Measurements from ENCODE around the gene LGR6. TPM values are rescaled to one million over a fixed set of nuclear protein-coding genes. Genes with fewer than 3 reads are reported as not detected.

The LGR6 gene
- total and polyA plus RNA-seq, 2 of the 4 experiments (the other 2 are of a cell fraction) = not detected

- in situ Hi-C loops (cut with MboI; ENCODE audit: low sequenced_read_pairs) (no loop called here), dilution Hi-C loops (cut with HindIII; ENCODE audit: low sequenced_read_pairs, unreplicated experiment) (no loop called here), intact Hi-C loops (cut with micrococcal nuclease) (no loop called here)
- H3K27me3 ChIP-seq (ENCODE audit: control insufficient read depth, insufficient read depth, low read length) = peaks cover 69% of the 10 kb centered on the region
- H4K20me1 ChIP-seq (ENCODE audit: insufficient read depth, low read length) = no peaks in the 10 kb centered on the region
- H2BK15ac ChIP-seq (ENCODE audit: low read depth, low read length) = no peak overlapping the region
- no peak overlapping the region for H3K27ac ChIP-seq (ENCODE audit: insufficient read depth, low read length)
- no peaks in the 10 kb centered on the region for H3K79me1 ChIP-seq (ENCODE audit: low read depth in 1 of 2, low read length in 2 of 2)
- H2AK5ac ChIP-seq (ENCODE audit: low read depth, low read length) = no peak overlapping the region
- no peak overlapping the region for H3K56ac ChIP-seq (ENCODE audit: extremely low read depth, insufficient read depth, low read length)
- DNase-seq (no peak), ATAC-seq (ENCODE audit: low read depth) (no peak)
- H3K9me3 ChIP-seq (ENCODE audit: control insufficient read depth, insufficient read depth, low read length) = no peaks in the 10 kb centered on the region
- BruUV-seq (replicated peaks) = no TSS peak
- H4K8ac ChIP-seq (ENCODE audit: low read depth in 2 of 2, low read length in 2 of 2) = no peak overlapping the region
- no peak overlapping the region for H3K9ac ChIP-seq (ENCODE audit: low read depth, low read length)
- ChIA-PET CTCF (no interaction called here), POLR2A (ENCODE audit: unreplicated experiment) (no interaction called here)
- H4K5ac ChIP-seq (ENCODE audit: low read depth, low read length) = no peak overlapping the region
- H2AFZ ChIP-seq (replicated peaks; ENCODE audit: low read length, poor library complexity) = no peak overlapping the region
- H3K14ac ChIP-seq (replicated peaks; ENCODE audit: low read depth, low read length) = no peak overlapping the region
- no peaks in the 10 kb centered on the region for H3K36me3 ChIP-seq (ENCODE audit: control insufficient read depth, insufficient read depth, low read length)
- no peaks in the 10 kb centered on the region for H3K9me1 ChIP-seq (ENCODE audit: insufficient read depth, low read length)
- H4K91ac ChIP-seq (ENCODE audit: insufficient read depth, low read depth, low read length) = no peak overlapping the region
- TF ChIP-seq SMC3 (IDR thresholded peaks at IDR 0.05; ENCODE audit: low read depth, low read length) = no peak
- TF ChIP-seq CHD1 (IDR thresholded peaks at IDR 0.05; ENCODE audit: low read depth, low read length) = no peak
- no peak for TF ChIP-seq RFX5 (IDR thresholded peaks at IDR 0.05; ENCODE audit: low read depth, low read length)
- TF ChIP-seq, protein P1, sequence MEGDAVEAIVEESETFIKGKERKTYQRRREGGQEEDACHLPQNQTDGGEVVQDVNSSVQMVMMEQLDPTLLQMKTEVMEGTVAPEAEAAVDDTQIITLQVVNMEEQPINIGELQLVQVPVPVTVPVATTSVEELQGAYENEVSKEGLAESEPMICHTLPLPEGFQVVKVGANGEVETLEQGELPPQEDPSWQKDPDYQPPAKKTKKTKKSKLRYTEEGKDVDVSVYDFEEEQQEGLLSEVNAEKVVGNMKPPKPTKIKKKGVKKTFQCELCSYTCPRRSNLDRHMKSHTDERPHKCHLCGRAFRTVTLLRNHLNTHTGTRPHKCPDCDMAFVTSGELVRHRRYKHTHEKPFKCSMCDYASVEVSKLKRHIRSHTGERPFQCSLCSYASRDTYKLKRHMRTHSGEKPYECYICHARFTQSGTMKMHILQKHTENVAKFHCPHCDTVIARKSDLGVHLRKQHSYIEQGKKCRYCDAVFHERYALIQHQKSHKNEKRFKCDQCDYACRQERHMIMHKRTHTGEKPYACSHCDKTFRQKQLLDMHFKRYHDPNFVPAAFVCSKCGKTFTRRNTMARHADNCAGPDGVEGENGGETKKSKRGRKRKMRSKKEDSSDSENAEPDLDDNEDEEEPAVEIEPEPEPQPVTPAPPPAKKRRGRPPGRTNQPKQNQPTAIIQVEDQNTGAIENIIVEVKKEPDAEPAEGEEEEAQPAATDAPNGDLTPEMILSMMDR (conservative IDR thresholded peaks at IDR 0.05; ENCODE audit: low read depth, low read length) = no peak
- no peak for TF ChIP-seq MAZ (IDR thresholded peaks at IDR 0.05; ENCODE audit: borderline replicate concordance, low read depth, low read length)
- no peak for TF ChIP-seq USF2 (IDR thresholded peaks at IDR 0.05; ENCODE audit: low read depth, low read length)
- TF ChIP-seq CEBPB (IDR thresholded peaks at IDR 0.05; ENCODE audit: low read depth, low read length) = no peak
- no peak for TF ChIP-seq RAD21 (IDR thresholded peaks at IDR 0.05; ENCODE audit: low read length)
- no peak for TF ChIP-seq RCOR1 (IDR thresholded peaks at IDR 0.05; ENCODE audit: insufficient replicate concordance, low read length)
- TF ChIP-seq POLR2A (IDR thresholded peaks at IDR 0.05; ENCODE audit: low read depth, low read length) = no peak
- TF ChIP-seq BHLHE40 (IDR thresholded peaks at IDR 0.05; ENCODE audit: low read depth, low read length) = no peak
- TF ChIP-seq, protein P2, sequence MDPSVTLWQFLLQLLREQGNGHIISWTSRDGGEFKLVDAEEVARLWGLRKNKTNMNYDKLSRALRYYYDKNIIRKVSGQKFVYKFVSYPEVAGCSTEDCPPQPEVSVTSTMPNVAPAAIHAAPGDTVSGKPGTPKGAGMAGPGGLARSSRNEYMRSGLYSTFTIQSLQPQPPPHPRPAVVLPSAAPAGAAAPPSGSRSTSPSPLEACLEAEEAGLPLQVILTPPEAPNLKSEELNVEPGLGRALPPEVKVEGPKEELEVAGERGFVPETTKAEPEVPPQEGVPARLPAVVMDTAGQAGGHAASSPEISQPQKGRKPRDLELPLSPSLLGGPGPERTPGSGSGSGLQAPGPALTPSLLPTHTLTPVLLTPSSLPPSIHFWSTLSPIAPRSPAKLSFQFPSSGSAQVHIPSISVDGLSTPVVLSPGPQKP (IDR thresholded peaks at IDR 0.05; ENCODE audit: borderline replicate concordance, low read depth, low read length) = no peak
- TF ChIP-seq FOS (IDR thresholded peaks at IDR 0.05; ENCODE audit: low read depth, low read length) = no peak
- TF ChIP-seq NFE2L2 (IDR thresholded peaks at IDR 0.05; ENCODE audit: low read depth, low read length) = no peak
- no peak for TF ChIP-seq MXI1 (IDR thresholded peaks at IDR 0.05; ENCODE audit: borderline replicate concordance, low read depth, low read length)
- TF ChIP-seq MAFK (IDR thresholded peaks at IDR 0.05; ENCODE audit: low read depth, low read length) = no peak
- H3K4me2 ChIP-seq (ENCODE audit: low read depth, low read length) = no peak overlapping the region
- H3K23ac ChIP-seq (ENCODE audit: low read depth, low read length) = no peak overlapping the region
- H3K4me3 ChIP-seq (ENCODE audit: insufficient read depth, low read depth, low read length) = no peak overlapping the region
- no peaks in the 10 kb centered on the region for H3K4me1 ChIP-seq (ENCODE audit: control insufficient read depth, insufficient read depth, low read length)
- H3K18ac ChIP-seq (ENCODE audit: low read depth, low read length) = no peak overlapping the region
- H2BK20ac ChIP-seq (ENCODE audit: low read depth, low read length) = no peak overlapping the region
- no CpG with 5 or more reads among the region's 6 CpGs for WGBS, 2 experiments (ENCODE audit: extremely low coverage in 2 of 2, insufficient read length in 1 of 2)
- no peak overlapping the region for H2AK9ac ChIP-seq (replicated peaks; ENCODE audit: low read depth, low read length, poor library complexity)
- no peak overlapping the region for H2BK5ac ChIP-seq (ENCODE audit: low read depth, low read length, poor library complexity, severe bottlenecking)
- no peak overlapping the region for H2BK120ac ChIP-seq (ENCODE audit: low read depth, low read length)
- H3K4ac ChIP-seq (ENCODE audit: low read depth, low read length) = no peak overlapping the region
Measured at GRCh38 chr1:202248861-202249260, 55.3 kb downstream of the LGR6 start.
